ENCODE data around the gene DYNC1I1.

- TF ChIP-seq CTCF (conservative IDR thresholded peaks at IDR 0.05) (no peak), ZFX (IDR thresholded peaks at IDR 0.05) (no peak)
Observed at GRCh38 chr7:95878677-95879076, 106.3 kb downstream of the DYNC1I1 start.
